ENCODE data around the gene BMPER.

DNA sequence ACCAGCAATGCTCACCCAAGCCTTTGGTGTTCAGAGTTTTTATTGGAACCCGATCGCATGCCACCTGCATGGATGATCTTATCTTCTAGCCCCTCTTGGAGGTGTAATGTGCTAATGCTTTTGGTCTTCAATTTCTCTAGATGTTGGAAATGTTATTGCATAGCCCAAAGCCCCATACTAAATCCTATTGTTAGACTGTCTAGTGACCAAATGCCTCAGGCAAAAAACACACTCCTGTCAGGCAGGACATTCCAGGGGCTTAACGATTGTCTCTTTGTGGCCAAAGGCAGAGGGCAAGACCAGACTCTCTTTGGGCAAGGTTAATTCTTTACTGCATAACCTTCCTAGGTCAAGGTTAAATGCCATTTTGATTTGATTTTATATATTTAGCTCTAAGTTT is 187.9 kb downstream of the BMPER start:
- no peak for TF ChIP-seq OSR1 (CRISPR knock-in tag; IDR thresholded peaks at IDR 0.05)
- TF ChIP-seq, protein P1, sequence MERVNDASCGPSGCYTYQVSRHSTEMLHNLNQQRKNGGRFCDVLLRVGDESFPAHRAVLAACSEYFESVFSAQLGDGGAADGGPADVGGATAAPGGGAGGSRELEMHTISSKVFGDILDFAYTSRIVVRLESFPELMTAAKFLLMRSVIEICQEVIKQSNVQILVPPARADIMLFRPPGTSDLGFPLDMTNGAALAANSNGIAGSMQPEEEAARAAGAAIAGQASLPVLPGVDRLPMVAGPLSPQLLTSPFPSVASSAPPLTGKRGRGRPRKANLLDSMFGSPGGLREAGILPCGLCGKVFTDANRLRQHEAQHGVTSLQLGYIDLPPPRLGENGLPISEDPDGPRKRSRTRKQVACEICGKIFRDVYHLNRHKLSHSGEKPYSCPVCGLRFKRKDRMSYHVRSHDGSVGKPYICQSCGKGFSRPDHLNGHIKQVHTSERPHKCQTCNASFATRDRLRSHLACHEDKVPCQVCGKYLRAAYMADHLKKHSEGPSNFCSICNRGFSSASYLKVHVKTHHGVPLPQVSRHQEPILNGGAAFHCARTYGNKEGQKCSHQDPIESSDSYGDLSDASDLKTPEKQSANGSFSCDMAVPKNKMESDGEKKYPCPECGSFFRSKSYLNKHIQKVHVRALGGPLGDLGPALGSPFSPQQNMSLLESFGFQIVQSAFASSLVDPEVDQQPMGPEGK (CRISPR knock-in tag; IDR thresholded peaks at IDR 0.05; ENCODE audit: borderline replicate concordance), result no peak
- no peak for TF ChIP-seq ISL1 (CRISPR knock-in tag; IDR thresholded peaks at IDR 0.05)
- no peak for TF ChIP-seq POU6F1 (CRISPR knock-in tag; IDR thresholded peaks at IDR 0.05; ENCODE audit: borderline replicate concordance, low read depth)
- TF ChIP-seq ZFP30 (CRISPR knock-in tag; IDR thresholded peaks at IDR 0.05), result no peak
- TF ChIP-seq CSDC2 (CRISPR knock-in tag; IDR thresholded peaks at IDR 0.05), result no peak
- TF ChIP-seq ARNTL (CRISPR knock-in tag; IDR thresholded peaks at IDR 0.05; ENCODE audit: borderline replicate concordance, low read depth), result no peak
- no peak for TF ChIP-seq ZNF565 (CRISPR knock-in tag; conservative IDR thresholded peaks at IDR 0.05; ENCODE audit: low read depth)
- no peak for TF ChIP-seq GLIS3 (CRISPR knock-in tag; IDR thresholded peaks at IDR 0.05)
- no peak for TF ChIP-seq ZNF70 (CRISPR knock-in tag; IDR thresholded peaks at IDR 0.05)
- no peak for TF ChIP-seq ZNF8 (CRISPR knock-in tag; IDR thresholded peaks at IDR 0.05)

Data from SK-N-SH treated with all-trans-retinoic acid at 6 μM for 48 hours (cell line).